Breast epithelium (tissue), 4 donors: ENCODE measurements around the gene MINAR2. TPM values are rescaled to one million over a fixed set of nuclear protein-coding genes. Genes with fewer than 3 reads are reported as not detected.

ENCODE experiments used
- DNase-seq, 2 donors: peaks; one replicate each; pipeline ENCODE4 v3.0.0-alpha.2; 2019; ENCODE audit warnings: low spot score in 2 of 2
- H3K27ac ChIP-seq, 2 donors: fragments of 200-600 bp; sonication (generic) in 1 of 2; one replicate each; pipeline ENCODE4 v1.5.1; 2016 to 2019; ENCODE audit warnings: mild to moderate bottlenecking in 1 of 2
- H3K27me3 ChIP-seq, 2 donors: fragments of 200-600 bp; sonication (generic) in 1 of 2; one replicate each; pipeline versions ENCODE4 v1.5.1 to v1.6.0; 2017 to 2019; ENCODE audit warnings: control low read depth in 1 of 2, mild to moderate bottlenecking in 1 of 2
- H3K36me3 ChIP-seq: fragments of 200-600 bp; one replicate; pipeline ENCODE4 v1.5.1; 2019
- H3K4me1 ChIP-seq, 2 donors: fragments of 200-600 bp; sonication (generic); one replicate each; pipeline ENCODE4 v1.5.1; 2016 to 2019; ENCODE audit warnings: control low read depth in 1 of 2
- H3K4me3 ChIP-seq, 3 donors: fragments of 200-600 bp; sonication (generic); 1 replicate in 2 of 3; 2 replicates in 1 of 3; pipeline ENCODE4 v1.5.1; 2016 to 2019; ENCODE audit warnings: mild to moderate bottlenecking in 3 of 3, moderate library complexity in 2 of 3
- H3K9me3 ChIP-seq, 2 donors: fragments of 200-600 bp; sonication (generic) in 1 of 2; one replicate each; pipeline ENCODE4 v1.5.1; 2016 to 2019; ENCODE audit warnings: control low read depth in 1 of 2
- POLR2A ChIP-seq: fragments of 450-650 bp; IDR thresholded peaks from one replicate; pipeline ENCODE4 v1.6.1; 2016; ENCODE audit warnings: antibody characterized with exemption, mild to moderate bottlenecking, moderate library complexity
- POLR2AphosphoS5 ChIP-seq, 3 donors: sonication (generic); formaldehyde crosslinking; IDR thresholded peaks; one replicate each; pipeline ENCODE4 v1.6.1; 2017; ENCODE audit warnings: antibody characterized with exemption in 3 of 3
- intact Hi-C: fragments of 100-400 bp; cut with DNase I; formaldehyde crosslinking; loops from one replicate; pipeline ENCODE4 v1.15.1; 2023; ENCODE audit warnings: low total_unique reads
- total RNA-seq, 3 donors: library from RNA; depleted of rRNA; stranded (reverse); fragments of >200 nt; gene quantifications; one replicate each; pipeline ENCODE4 v1.1.0, GENCODE V29; 2016
- TF ChIP-seq, protein P1 (sequence below), 3 donors: fragments of 450-650 bp; IDR thresholded peaks; one replicate each; pipeline ENCODE4 v1.5.1; 2016 to 2017; ENCODE audit warnings: antibody characterized with exemption in 3 of 3, mild to moderate bottlenecking in 3 of 3, moderate library complexity in 3 of 3

The MINAR2 gene, protein sequence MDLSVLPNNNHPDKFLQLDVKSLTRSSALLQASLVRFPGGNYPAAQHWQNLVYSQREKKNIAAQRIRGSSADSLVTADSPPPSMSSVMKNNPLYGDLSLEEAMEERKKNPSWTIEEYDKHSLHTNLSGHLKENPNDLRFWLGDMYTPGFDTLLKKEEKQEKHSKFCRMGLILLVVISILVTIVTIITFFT
- total RNA-seq, result not detected

DNA sequence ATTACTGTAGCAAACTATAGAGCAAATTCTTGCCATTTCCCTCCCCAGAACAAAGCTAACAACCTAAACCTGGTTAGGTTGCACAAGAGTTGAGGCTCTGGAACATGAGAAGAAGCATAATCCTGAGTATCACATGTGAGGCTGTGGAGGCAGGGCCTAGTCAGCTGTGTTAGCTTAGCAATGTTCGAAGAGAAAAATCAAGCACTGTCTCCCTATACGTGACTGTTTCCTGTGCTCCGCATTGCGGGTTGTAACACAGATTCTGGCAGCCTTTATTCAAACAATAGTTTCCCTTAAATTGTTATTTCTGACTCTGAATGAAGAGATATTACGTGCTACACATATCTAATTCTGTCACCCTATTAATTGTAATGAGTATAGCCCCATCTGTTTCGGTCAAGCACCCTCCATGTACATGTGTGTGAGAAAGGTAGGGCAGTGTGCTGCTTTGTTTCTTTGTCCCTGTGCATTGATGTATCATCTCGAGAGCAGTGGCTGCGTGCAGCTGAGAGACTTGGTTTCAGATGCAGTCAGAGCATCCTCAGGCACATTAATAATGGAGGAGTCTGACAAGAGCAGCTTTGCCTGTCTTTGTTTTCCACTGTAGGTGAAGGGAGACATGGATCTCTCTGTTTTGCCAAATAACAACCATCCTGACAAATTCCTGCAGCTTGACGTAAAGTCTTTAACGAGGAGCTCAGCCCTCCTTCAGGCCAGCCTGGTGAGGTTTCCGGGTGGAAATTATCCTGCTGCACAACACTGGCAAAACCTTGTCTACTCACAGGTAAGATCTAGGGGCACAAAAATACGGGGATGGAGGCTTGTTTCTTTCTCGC, at the start of gene MINAR2:
MINAR2 (plus strand) TSS at position 523 of the 836 bp plus-strand sequence; CDS start at position 620, 97 bp downstream.
- H3K27me3 ChIP-seq, result no peaks in the 10 kb centered on the region
- no peaks in the 10 kb centered on the region for H3K36me3 ChIP-seq
- H3K4me3 ChIP-seq, result no peak within 1 kb of the TSS
- H3K9me3 ChIP-seq, result no peaks in the 10 kb centered on the region
- TF ChIP-seq POLR2A (no peak), POLR2AphosphoS5 (IDR thresholded peaks at IDR 0.05) (no peak)
- TF ChIP-seq, protein P1, sequence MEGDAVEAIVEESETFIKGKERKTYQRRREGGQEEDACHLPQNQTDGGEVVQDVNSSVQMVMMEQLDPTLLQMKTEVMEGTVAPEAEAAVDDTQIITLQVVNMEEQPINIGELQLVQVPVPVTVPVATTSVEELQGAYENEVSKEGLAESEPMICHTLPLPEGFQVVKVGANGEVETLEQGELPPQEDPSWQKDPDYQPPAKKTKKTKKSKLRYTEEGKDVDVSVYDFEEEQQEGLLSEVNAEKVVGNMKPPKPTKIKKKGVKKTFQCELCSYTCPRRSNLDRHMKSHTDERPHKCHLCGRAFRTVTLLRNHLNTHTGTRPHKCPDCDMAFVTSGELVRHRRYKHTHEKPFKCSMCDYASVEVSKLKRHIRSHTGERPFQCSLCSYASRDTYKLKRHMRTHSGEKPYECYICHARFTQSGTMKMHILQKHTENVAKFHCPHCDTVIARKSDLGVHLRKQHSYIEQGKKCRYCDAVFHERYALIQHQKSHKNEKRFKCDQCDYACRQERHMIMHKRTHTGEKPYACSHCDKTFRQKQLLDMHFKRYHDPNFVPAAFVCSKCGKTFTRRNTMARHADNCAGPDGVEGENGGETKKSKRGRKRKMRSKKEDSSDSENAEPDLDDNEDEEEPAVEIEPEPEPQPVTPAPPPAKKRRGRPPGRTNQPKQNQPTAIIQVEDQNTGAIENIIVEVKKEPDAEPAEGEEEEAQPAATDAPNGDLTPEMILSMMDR (IDR thresholded peaks at IDR 0.05), result no peak
- H3K27ac ChIP-seq, result no peak within 1 kb of the TSS
- intact Hi-C loops, result no loop called here
- no peaks in the 10 kb centered on the region for H3K4me1 ChIP-seq
- no peak for DNase-seq

DNA sequence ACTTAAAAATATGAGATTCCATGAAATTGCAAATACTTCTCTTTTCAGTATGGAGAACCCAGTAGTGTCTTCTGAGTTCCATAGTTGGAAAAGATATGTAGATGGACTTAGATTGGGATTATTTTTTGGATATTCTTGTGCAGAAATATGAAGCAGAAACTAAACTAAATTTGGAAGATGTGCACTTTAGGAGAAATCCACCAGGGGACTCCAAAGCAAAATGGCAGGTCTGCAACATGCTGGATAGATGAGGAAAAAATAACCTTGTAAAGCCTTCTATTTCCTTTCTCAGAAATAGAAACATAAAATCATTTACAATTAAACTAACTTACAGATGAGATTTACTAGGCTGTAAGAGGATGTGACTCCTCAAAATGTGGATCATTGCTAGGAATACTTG, 49.2 kb upstream of the MINAR2 start:
- no peaks in the 10 kb centered on the region for H3K36me3 ChIP-seq
- intact Hi-C loops, result no loop called here
- no peak for DNase-seq
- H3K4me1 ChIP-seq, result no peaks in the 10 kb centered on the region
- H3K9me3 ChIP-seq, result no peaks in the 10 kb centered on the region
- no peaks in the 10 kb centered on the region for H3K27me3 ChIP-seq
- no peak overlapping the region for H3K4me3 ChIP-seq
- TF ChIP-seq, protein P1 (IDR thresholded peaks at IDR 0.05), result no peak
- TF ChIP-seq POLR2AphosphoS5 (IDR thresholded peaks at IDR 0.05) (no peak), POLR2A (no peak)
- H3K27ac ChIP-seq, result no peak overlapping the region

DNA sequence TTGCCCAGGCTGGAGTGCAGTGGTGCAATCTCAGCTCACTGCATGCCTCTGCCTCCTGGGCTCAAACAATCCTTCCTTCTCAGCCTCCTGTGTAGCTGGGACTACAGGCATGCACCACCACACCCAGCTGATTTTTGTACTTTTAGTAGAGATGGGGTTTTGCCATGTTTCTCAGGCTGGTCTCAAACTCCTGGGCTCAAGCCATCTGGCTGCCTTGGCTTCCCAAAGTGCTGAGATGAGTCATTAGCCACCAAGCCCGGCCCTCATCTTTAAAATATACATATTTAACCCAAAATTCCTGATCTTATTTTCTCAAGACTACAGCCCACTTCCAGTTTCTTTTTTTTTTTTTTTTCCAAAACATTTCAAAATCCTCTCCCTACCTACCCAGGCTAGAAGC, 31.7 kb upstream of the MINAR2 start:
- intact Hi-C loops, result no loop called here
- Histone ChIP-seq H3K9me3 (no peaks in the 10 kb centered on the region), H3K36me3 (no peaks in the 10 kb centered on the region), H3K27me3 (no peaks in the 10 kb centered on the region), H3K4me1 (no peaks in the 10 kb centered on the region), H3K4me3 (no peak overlapping the region), H3K27ac (no peak overlapping the region)
- TF ChIP-seq POLR2A (no peak), POLR2AphosphoS5 (IDR thresholded peaks at IDR 0.05) (no peak)
- TF ChIP-seq, protein P1 (IDR thresholded peaks at IDR 0.05), result no peak
- DNase-seq, result no peak

DNA sequence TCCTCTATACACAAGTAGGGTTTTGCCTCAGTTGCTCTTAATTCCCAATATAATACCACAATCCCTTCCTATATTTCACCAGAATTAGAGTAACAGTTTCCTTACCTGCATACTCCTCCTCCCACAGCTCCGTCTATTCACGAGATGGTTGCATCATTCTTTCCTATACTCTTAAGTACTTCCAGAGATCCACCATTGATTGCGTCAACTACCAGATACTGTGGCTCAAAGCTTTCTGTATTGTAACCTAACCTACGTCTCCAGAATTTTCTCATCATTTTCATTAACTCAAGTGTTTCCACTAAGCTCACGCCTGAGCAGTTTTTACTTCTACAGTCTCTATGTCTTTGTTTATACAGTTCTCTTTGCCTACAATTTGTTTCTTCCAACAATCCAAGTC, 31.2 kb upstream of the MINAR2 start:
- intact Hi-C loops, result no loop called here
- Histone ChIP-seq H3K27ac (no peak overlapping the region), H3K4me3 (no peak overlapping the region), H3K36me3 (no peaks in the 10 kb centered on the region), H3K27me3 (no peaks in the 10 kb centered on the region), H3K4me1 (no peaks in the 10 kb centered on the region), H3K9me3 (no peaks in the 10 kb centered on the region)
- no peak for DNase-seq
- TF ChIP-seq, protein P1 (IDR thresholded peaks at IDR 0.05), result no peak
- no peak for TF ChIP-seq POLR2AphosphoS5 (IDR thresholded peaks at IDR 0.05)
- TF ChIP-seq POLR2A, result no peak

DNA sequence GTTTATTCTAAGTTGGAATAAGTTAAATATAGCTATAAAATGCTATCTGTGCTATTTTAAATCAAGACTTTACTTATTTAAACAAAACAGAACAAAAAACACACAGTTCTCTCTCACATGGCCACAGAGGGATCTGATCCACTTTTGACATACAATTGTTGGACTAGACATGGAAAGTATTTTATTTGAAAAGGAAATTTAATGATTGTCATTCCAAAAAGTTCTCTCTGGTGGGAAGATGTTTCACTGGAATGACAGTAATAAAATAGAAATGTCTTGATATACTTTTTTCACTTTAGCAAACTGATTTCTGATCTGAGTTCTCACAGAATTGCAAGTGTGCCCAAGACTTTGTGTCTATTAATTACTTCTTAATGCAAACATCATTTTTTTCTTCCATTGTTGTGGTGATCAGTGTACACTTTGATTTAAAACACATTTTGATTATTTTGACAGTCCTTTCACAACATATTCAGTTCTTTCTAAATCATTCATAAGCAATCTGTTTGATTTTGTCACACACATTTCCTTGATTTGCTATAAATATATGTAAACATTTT, 30.1 kb upstream of the MINAR2 start:
- DNase-seq, result no peak
- no peaks in the 10 kb centered on the region for H3K27me3 ChIP-seq
- intact Hi-C loops, result no loop called here
- H3K9me3 ChIP-seq, result no peaks in the 10 kb centered on the region
- TF ChIP-seq POLR2AphosphoS5 (IDR thresholded peaks at IDR 0.05), result no peak
- no peak for TF ChIP-seq POLR2A
- TF ChIP-seq, protein P1 (IDR thresholded peaks at IDR 0.05), result no peak
- H3K4me3 ChIP-seq, result no peak overlapping the region
- no peaks in the 10 kb centered on the region for H3K36me3 ChIP-seq
- H3K4me1 ChIP-seq, result no peaks in the 10 kb centered on the region
- H3K27ac ChIP-seq, result no peak overlapping the region
